Neuronal stem cell (in vitro differentiated cells): ENCODE measurements around the gene RTN4RL1.

Experiments used
- DNase-seq: peaks from one replicate; pipeline ENCODE4 v3.0.0-alpha.2; 2013; ENCODE audit warnings: low spot score
- H2AFZ ChIP-seq: one replicate; pipeline ENCODE4 v1.6.1; 2013; ENCODE audit warnings: mild to moderate bottlenecking, low read length, inconsistent platforms
- H2AK5ac ChIP-seq: 2 replicates; pipeline ENCODE4 v1.6.1; 2013; ENCODE audit warnings: low read depth, mild to moderate bottlenecking, inconsistent platforms, low read length, moderate library complexity, mixed read lengths
- H2BK120ac ChIP-seq: 2 replicates; pipeline ENCODE4 v1.6.1; 2013; ENCODE audit warnings: low read depth, mild to moderate bottlenecking, inconsistent platforms, low read length, moderate library complexity, mixed read lengths
- H2BK12ac ChIP-seq: one replicate; pipeline ENCODE4 v1.6.1; 2013; ENCODE audit warnings: low read length, inconsistent platforms
- H2BK15ac ChIP-seq: 2 replicates; pipeline ENCODE4 v1.6.1; 2013; ENCODE audit warnings: mild to moderate bottlenecking, low read length, inconsistent platforms, mixed read lengths
- H2BK5ac ChIP-seq: one replicate; pipeline ENCODE4 v1.6.1; 2013; ENCODE audit warnings: inconsistent platforms, mild to moderate bottlenecking, low read length, moderate library complexity
- H3K14ac ChIP-seq: one replicate; pipeline ENCODE4 v1.6.1; 2013; ENCODE audit warnings: low read length, inconsistent platforms
- H3K18ac ChIP-seq: 2 replicates; pipeline ENCODE4 v1.6.1; 2013; ENCODE audit warnings: low read length, inconsistent platforms
- H3K23ac ChIP-seq: 2 replicates; pipeline ENCODE4 v1.6.1; 2013; ENCODE audit warnings: low read depth, mild to moderate bottlenecking, mixed read lengths, low read length, inconsistent platforms; ENCODE audit not compliant: poor library complexity
- H3K27ac ChIP-seq: replicated peaks from 3 replicates; pipeline ENCODE4 v1.5.1; 2013; ENCODE audit warnings: low read length, inconsistent platforms
- H3K27me3 ChIP-seq, 3 experiments: 2 replicates each; pipeline ENCODE4 v1.6.1; 2013; ENCODE audit warnings: low read length in 3 of 3, mild to moderate bottlenecking in 2 of 3, inconsistent platforms in 1 of 3, low read depth in 1 of 3, mixed read lengths in 1 of 3, moderate library complexity in 1 of 3; ENCODE audit not compliant: control insufficient read depth in 3 of 3, insufficient read depth in 3 of 3
- H3K36me3 ChIP-seq, 2 donors: replicated peaks in 1 of 2; 2 replicates each; pipeline ENCODE4 v1.6.1; 2013; ENCODE audit warnings: low read length in 2 of 2; ENCODE audit not compliant: control insufficient read depth in 2 of 2, insufficient read depth in 2 of 2
- H3K4ac ChIP-seq: 2 replicates; pipeline ENCODE4 v1.6.1; 2013; ENCODE audit warnings: inconsistent platforms, mild to moderate bottlenecking, low read length, moderate library complexity
- H3K4me1 ChIP-seq, 2 donors: 1 replicate in 1 of 2; 2 replicates in 1 of 2; pipeline ENCODE4 v1.6.1; 2013; ENCODE audit warnings: low read length in 2 of 2, low read depth in 1 of 2; ENCODE audit not compliant: control insufficient read depth in 2 of 2, insufficient read depth in 1 of 2
- H3K4me2 ChIP-seq: one replicate; pipeline ENCODE4 v1.6.1; 2013; ENCODE audit warnings: mild to moderate bottlenecking, low read length, inconsistent platforms; ENCODE audit not compliant: insufficient read depth, poor library complexity, severe bottlenecking
- H3K4me3 ChIP-seq, 2 donors: 2 replicates each; pipeline ENCODE4 v1.5.1; 2013; ENCODE audit warnings: low read length in 2 of 2, mild to moderate bottlenecking in 2 of 2, inconsistent platforms in 1 of 2, moderate library complexity in 1 of 2
- H3K79me1 ChIP-seq: one replicate; pipeline ENCODE4 v1.6.1; 2013; ENCODE audit warnings: low read depth, mild to moderate bottlenecking, inconsistent platforms, low read length, moderate library complexity
- H3K9ac ChIP-seq: one replicate; pipeline ENCODE4 v1.6.1; 2013; ENCODE audit warnings: mild to moderate bottlenecking, low read depth, low read length, inconsistent platforms; ENCODE audit not compliant: poor library complexity
- H3K9me3 ChIP-seq, 2 donors: replicated peaks in 1 of 2; 2 replicates each; pipeline versions ENCODE3 to v1.6.1; 2013; ENCODE audit warnings: low read length in 2 of 2, mild to moderate bottlenecking in 2 of 2, inconsistent platforms in 1 of 2, low read depth in 1 of 2, mixed read lengths in 1 of 2, moderate library complexity in 1 of 2; ENCODE audit not compliant: control insufficient read depth in 2 of 2, insufficient read depth in 1 of 2
- H4K8ac ChIP-seq: one replicate; pipeline ENCODE4 v1.6.1; 2013; ENCODE audit warnings: low read depth, mild to moderate bottlenecking, inconsistent platforms, low read length, moderate library complexity
- H4K91ac ChIP-seq: one replicate; pipeline ENCODE4 v1.6.1; 2013; ENCODE audit warnings: low read length, low read depth, mild to moderate bottlenecking, inconsistent platforms; ENCODE audit not compliant: poor library complexity
- WGBS, 2 donors: extraction: QIAGEN DNeasy Blood & Tissue Kit; methylation state at CpG; one replicate each; pipeline ENCODE4 v1.1.7; 2013; ENCODE audit warnings: missing lambda C conversion rate in 2 of 2, mixed read lengths in 1 of 2; ENCODE audit not compliant: insufficient read length in 2 of 2, insufficient replicate concordance in 1 of 2; ENCODE audit errors: extremely low coverage in 2 of 2; 5-methylcytosine and 5-hydroxymethylcytosine counted together

Gene RTN4RL1

GRCh38 chr17:2048805-2049204 lies 23.7 kb upstream of the RTN4RL1 start:
- Histone ChIP-seq H2AK5ac (no peak overlapping the region), H3K4ac (no peak overlapping the region), H2BK15ac (no peak overlapping the region), H4K91ac (no peak overlapping the region), H3K27me3 (peaks cover 4 to 43% (median 20%) of the 10 kb centered on the region in 3 experiments), H2AFZ (no peak overlapping the region), H3K4me2 (peak overlapping the region; percentile 97), H3K14ac (no peak overlapping the region), H3K79me1 (peaks cover 2% of the 10 kb centered on the region), H3K4me3 (peak overlapping the region in 1 of 2 donors; percentile 84), H2BK12ac (no peak overlapping the region), H4K8ac (no peak overlapping the region), H2BK5ac (no peak overlapping the region), H3K9me3 (no peaks in the 10 kb centered on the region), H3K27ac (no peak overlapping the region), H2BK120ac (no peak overlapping the region), H3K9ac (no peak overlapping the region), H3K4me1 (peaks cover 7 to 21% of the 10 kb centered on the region in 2 donors), H3K36me3 (peaks cover 1 to 16% of the 10 kb centered on the region in 2 donors), H3K18ac (no peak overlapping the region), H3K23ac (no peak overlapping the region)
- DNase-seq = no peak
- WGBS, 2 donors = no CpG with 5 or more reads among the region's 9 CpGs

- no peak overlapping the region for H3K4me2 ChIP-seq
- H3K79me1 ChIP-seq = peaks cover 2% of the 10 kb centered on the region
- H2BK5ac ChIP-seq = no peak overlapping the region
- H3K36me3 ChIP-seq = peaks cover 5 to 27% of the 10 kb centered on the region in 2 donors
- no peak overlapping the region for H4K8ac ChIP-seq
- no peak overlapping the region for H3K18ac ChIP-seq
- H3K9ac ChIP-seq = no peak overlapping the region
- no peaks in the 10 kb centered on the region for H3K9me3 ChIP-seq
- H2AFZ ChIP-seq = no peak overlapping the region
- no peak overlapping the region for H2BK12ac ChIP-seq
- no peak overlapping the region for H4K91ac ChIP-seq
- no peak overlapping the region for H3K14ac ChIP-seq
- H2BK15ac ChIP-seq = no peak overlapping the region
- no peak overlapping the region for H2AK5ac ChIP-seq
- H3K27ac ChIP-seq = no peak overlapping the region
- WGBS, 2 donors = no CpG with 5 or more reads among the region's 6 CpGs
- peaks cover 4 to 23% of the 10 kb centered on the region in 2 donors for H3K4me1 ChIP-seq
- H3K4me3 ChIP-seq = no peak overlapping the region
- H3K27me3 ChIP-seq = peaks cover 4 to 33% (median 14%) of the 10 kb centered on the region in 3 experiments
- no peak overlapping the region for H3K23ac ChIP-seq
- no peak for DNase-seq
- no peak overlapping the region for H3K4ac ChIP-seq
- no peak overlapping the region for H2BK120ac ChIP-seq
Observed at GRCh38 chr17:2047590-2047989, 22.5 kb upstream of the RTN4RL1 start.

- Histone ChIP-seq H3K9me3 (no peaks in the 10 kb centered on the region), H3K36me3 (peaks cover 10 to 27% of the 10 kb centered on the region in 2 donors), H3K4me3 (no peak overlapping the region), H2AFZ (no peak overlapping the region), H2BK120ac (no peak overlapping the region), H4K91ac (no peak overlapping the region), H3K79me1 (peaks cover 2% of the 10 kb centered on the region), H3K4me1 (peaks cover 9 to 18% of the 10 kb centered on the region in 2 donors), H3K14ac (no peak overlapping the region), H3K23ac (no peak overlapping the region), H2BK5ac (no peak overlapping the region), H3K9ac (no peak overlapping the region), H3K27ac (no peak overlapping the region), H4K8ac (no peak overlapping the region), H3K4me2 (no peak overlapping the region), H3K27me3 (peaks cover 0 to 11% (median 2%) of the 10 kb centered on the region in 3 experiments), H3K18ac (no peak overlapping the region), H2BK15ac (no peak overlapping the region), H3K4ac (no peak overlapping the region), H2AK5ac (no peak overlapping the region), H2BK12ac (no peak overlapping the region)
- DNase-seq = no peak
- no CpG with 5 or more reads among the region's 5 CpGs for WGBS, 2 donors
Observed at GRCh38 chr17:2044263-2044894, 19.2 kb upstream of the RTN4RL1 start.

GRCh38 chr17:2043785-2044184 lies 18.7 kb upstream of the RTN4RL1 start:
- H3K27me3 ChIP-seq = peaks cover 0 to 7% (median 1%) of the 10 kb centered on the region in 3 experiments
- no peak overlapping the region for H2BK5ac ChIP-seq
- H3K9ac ChIP-seq = no peak overlapping the region
- no peak overlapping the region for H2BK12ac ChIP-seq
- no peak overlapping the region for H4K91ac ChIP-seq
- no peak overlapping the region for H2AFZ ChIP-seq
- no peak overlapping the region for H2AK5ac ChIP-seq
- no peak overlapping the region for H2BK15ac ChIP-seq
- H3K4me2 ChIP-seq = no peak overlapping the region
- WGBS, 2 donors = no CpG with 5 or more reads among the region's 6 CpGs
- DNase-seq = no peak
- peaks cover 10 to 27% of the 10 kb centered on the region in 2 donors for H3K36me3 ChIP-seq
- no peak overlapping the region for H3K23ac ChIP-seq
- no peak overlapping the region for H3K4ac ChIP-seq
- H3K4me3 ChIP-seq = no peak overlapping the region
- no peak overlapping the region for H2BK120ac ChIP-seq
- no peaks in the 10 kb centered on the region for H3K9me3 ChIP-seq
- no peak overlapping the region for H3K18ac ChIP-seq
- H3K27ac ChIP-seq = no peak overlapping the region
- peaks cover 6 to 13% of the 10 kb centered on the region in 2 donors for H3K4me1 ChIP-seq
- no peak overlapping the region for H4K8ac ChIP-seq
- H3K14ac ChIP-seq = no peak overlapping the region
- H3K79me1 ChIP-seq = peaks cover 2% of the 10 kb centered on the region
